Measurements from ENCODE around the gene TM9SF3. TPM values are rescaled to one million over a fixed set of nuclear protein-coding genes. Genes with fewer than 3 reads are reported as not detected.

The TM9SF3 gene
- total and polyA plus RNA-seq, 2 of the 4 experiments (the other 2 are of a cell fraction), result 33.7 to 61.8 TPM

GRCh38 chr10:96596422-96597407 is 9.9 kb upstream of the TM9SF3 start:
- CTCF ChIA-PET, result no interaction called here
- no peak for TF ChIP-seq RAD21 (IDR thresholded peaks at IDR 0.05; ENCODE audit: low read length)
- TF ChIP-seq ELK1 (IDR thresholded peaks at IDR 0.05; ENCODE audit: borderline replicate concordance, low read depth, low read length), result no peak
- TF ChIP-seq RFX5 (IDR thresholded peaks at IDR 0.05; ENCODE audit: low read depth, low read length), result no peak
- no peak for TF ChIP-seq USF2 (IDR thresholded peaks at IDR 0.05; ENCODE audit: low read depth, low read length)
- TF ChIP-seq FOS (IDR thresholded peaks at IDR 0.05; ENCODE audit: low read depth, low read length), result no peak
- no peak for TF ChIP-seq MXI1 (IDR thresholded peaks at IDR 0.05; ENCODE audit: borderline replicate concordance, low read depth, low read length)
- TF ChIP-seq RCOR1 (IDR thresholded peaks at IDR 0.05; ENCODE audit: insufficient replicate concordance, low read length), result no peak
- TF ChIP-seq MAZ (IDR thresholded peaks at IDR 0.05; ENCODE audit: borderline replicate concordance, low read depth, low read length), result no peak
- TF ChIP-seq CHD1 (IDR thresholded peaks at IDR 0.05; ENCODE audit: low read depth, low read length), result no peak
- no peak for TF ChIP-seq CTCF (conservative IDR thresholded peaks at IDR 0.05; ENCODE audit: low read depth, low read length)
- TF ChIP-seq CEBPB (IDR thresholded peaks at IDR 0.05; ENCODE audit: low read depth, low read length), result no peak
- no peak for TF ChIP-seq MAFK (IDR thresholded peaks at IDR 0.05; ENCODE audit: low read depth, low read length)
- no peak for TF ChIP-seq NFE2L2 (IDR thresholded peaks at IDR 0.05; ENCODE audit: low read depth, low read length)
- no peak for TF ChIP-seq SMC3 (IDR thresholded peaks at IDR 0.05; ENCODE audit: low read depth, low read length)

More at GRCh38 chr10:96596422-96597407, 9.9 kb upstream of the TM9SF3 start:
- Histone ChIP-seq H2AK5ac (ENCODE audit: low read depth, low read length) (no peak overlapping the region), H3K9me1 (ENCODE audit: insufficient read depth, low read length) (no peaks in the 10 kb centered on the region), H3K4me2 (ENCODE audit: low read depth, low read length) (no peak overlapping the region), H2BK5ac (ENCODE audit: low read depth, low read length, poor library complexity, severe bottlenecking) (no peak overlapping the region), H3K56ac (ENCODE audit: extremely low read depth, insufficient read depth, low read length) (no peak overlapping the region), H2BK20ac (ENCODE audit: low read depth, low read length) (no peak overlapping the region), H3K18ac (ENCODE audit: low read depth, low read length) (no peak overlapping the region), H3K27me3 (ENCODE audit: control insufficient read depth, insufficient read depth, low read length) (peaks cover 24% of the 10 kb centered on the region), H4K20me1 (ENCODE audit: insufficient read depth, low read length) (no peaks in the 10 kb centered on the region), H3K9ac (ENCODE audit: low read depth, low read length) (no peak overlapping the region), H3K36me3 (ENCODE audit: control insufficient read depth, insufficient read depth, low read length) (no peaks in the 10 kb centered on the region), H3K23ac (ENCODE audit: low read depth, low read length) (no peak overlapping the region), H2AK9ac (replicated peaks; ENCODE audit: low read depth, low read length, poor library complexity) (no peak overlapping the region), H3K4me3 (ENCODE audit: insufficient read depth, low read depth, low read length) (no peak overlapping the region), H3K9me3 (ENCODE audit: control insufficient read depth, insufficient read depth, low read length) (peaks cover 7% of the 10 kb centered on the region), H3K4me1 (ENCODE audit: control insufficient read depth, insufficient read depth, low read length) (no peaks in the 10 kb centered on the region), H3K79me1 (ENCODE audit: low read depth in 1 of 2, low read length in 2 of 2) (no peaks in the 10 kb centered on the region), H4K8ac (ENCODE audit: low read depth in 2 of 2, low read length in 2 of 2) (no peak overlapping the region), H4K5ac (ENCODE audit: low read depth, low read length) (no peak overlapping the region), H2BK120ac (ENCODE audit: low read depth, low read length) (no peak overlapping the region), H2BK15ac (ENCODE audit: low read depth, low read length) (no peak overlapping the region), H4K91ac (ENCODE audit: insufficient read depth, low read depth, low read length) (no peak overlapping the region), H2AFZ (replicated peaks; ENCODE audit: low read length, poor library complexity) (no peak overlapping the region), H3K4ac (ENCODE audit: low read depth, low read length) (no peak overlapping the region), H3K27ac (ENCODE audit: insufficient read depth, low read length) (no peak overlapping the region), H3K14ac (replicated peaks; ENCODE audit: low read depth, low read length) (no peak overlapping the region)
- no CpG with 5 or more reads among the region's 1 CpG for WGBS, 2 experiments (ENCODE audit: extremely low coverage in 2 of 2, insufficient read length in 1 of 2)
- ATAC-seq (ENCODE audit: low read depth), result no peak
- in situ Hi-C loops (cut with MboI; ENCODE audit: low sequenced_read_pairs) (no loop called here), intact Hi-C loops (cut with micrococcal nuclease) (no loop called here), dilution Hi-C loops (cut with HindIII; ENCODE audit: low sequenced_read_pairs, unreplicated experiment) (no loop called here)
- POLR2A ChIA-PET (ENCODE audit: unreplicated experiment), result no interaction called here
- no peak for DNase-seq
- no TSS peak for BruUV-seq (replicated peaks)
